CD4-positive, alpha-beta T cell treated with Interleukin-1 beta for 1 hour (primary cell): ENCODE results near the gene CALML5.

Source experiments
- DNase-seq, 2 donors: peaks; one replicate each; pipeline ENCODE4 v3.0.0-alpha.2; 2020 to 2022

CALML5 gene

GRCh38 chr10:5514226-5514850, 15.0 kb upstream of the CALML5 start:
- DNase-seq = no peak

- no peak for DNase-seq
Observed at GRCh38 chr10:5512881-5513612, 13.7 kb upstream of the CALML5 start.

- no peak for DNase-seq
Observed at GRCh38 chr10:5512331-5512730, 13.0 kb upstream of the CALML5 start.

GRCh38 chr10:5511885-5512280, 12.5 kb upstream of the CALML5 start:
- DNase-seq = no peak

- DNase-seq = no peak
Observed at GRCh38 chr10:5511231-5511884, 12.0 kb upstream of the CALML5 start.

- DNase-seq = no peak
Observed at GRCh38 chr10:5510281-5511072, 11.1 kb upstream of the CALML5 start.

GRCh38 chr10:5509691-5510090, 10.3 kb upstream of the CALML5 start:
- no peak for DNase-seq

- DNase-seq = no peak
Observed at GRCh38 chr10:5509236-5509635, 9.9 kb upstream of the CALML5 start.

GRCh38 chr10:5508786-5509185, 9.4 kb upstream of the CALML5 start:
- DNase-seq = no peak

GRCh38 chr10:5508161-5508604, 8.8 kb upstream of the CALML5 start:
- DNase-seq = no peak

- no peak for DNase-seq
Observed at GRCh38 chr10:5507649-5508131, 8.3 kb upstream of the CALML5 start.

- DNase-seq = no peak
Observed at GRCh38 chr10:5506751-5507648, 7.6 kb upstream of the CALML5 start.

GRCh38 chr10:5506246-5506645, 6.9 kb upstream of the CALML5 start:
- no peak for DNase-seq

GRCh38 chr10:5504146-5505072, 5.0 kb upstream of the CALML5 start:
- DNase-seq = no peak

- DNase-seq = no peak
Observed at GRCh38 chr10:5503477-5503835, 4.1 kb upstream of the CALML5 start.

- DNase-seq = no peak
Observed at GRCh38 chr10:5502571-5503476, 3.5 kb upstream of the CALML5 start.

- DNase-seq = no peak
Observed at GRCh38 chr10:5502061-5502521, 2.7 kb upstream of the CALML5 start.

GRCh38 chr10:5500910-5501309, 1.5 kb upstream of the CALML5 start:
- DNase-seq = no peak

GRCh38 chr10:5500162-5500670, 846 bp upstream of the CALML5 start:
- DNase-seq = no peak
